ENCODE measurements around the gene TIMP4.

Gene TIMP4
- total RNA-seq, result 0 reads per million in 4 donors

DNA sequence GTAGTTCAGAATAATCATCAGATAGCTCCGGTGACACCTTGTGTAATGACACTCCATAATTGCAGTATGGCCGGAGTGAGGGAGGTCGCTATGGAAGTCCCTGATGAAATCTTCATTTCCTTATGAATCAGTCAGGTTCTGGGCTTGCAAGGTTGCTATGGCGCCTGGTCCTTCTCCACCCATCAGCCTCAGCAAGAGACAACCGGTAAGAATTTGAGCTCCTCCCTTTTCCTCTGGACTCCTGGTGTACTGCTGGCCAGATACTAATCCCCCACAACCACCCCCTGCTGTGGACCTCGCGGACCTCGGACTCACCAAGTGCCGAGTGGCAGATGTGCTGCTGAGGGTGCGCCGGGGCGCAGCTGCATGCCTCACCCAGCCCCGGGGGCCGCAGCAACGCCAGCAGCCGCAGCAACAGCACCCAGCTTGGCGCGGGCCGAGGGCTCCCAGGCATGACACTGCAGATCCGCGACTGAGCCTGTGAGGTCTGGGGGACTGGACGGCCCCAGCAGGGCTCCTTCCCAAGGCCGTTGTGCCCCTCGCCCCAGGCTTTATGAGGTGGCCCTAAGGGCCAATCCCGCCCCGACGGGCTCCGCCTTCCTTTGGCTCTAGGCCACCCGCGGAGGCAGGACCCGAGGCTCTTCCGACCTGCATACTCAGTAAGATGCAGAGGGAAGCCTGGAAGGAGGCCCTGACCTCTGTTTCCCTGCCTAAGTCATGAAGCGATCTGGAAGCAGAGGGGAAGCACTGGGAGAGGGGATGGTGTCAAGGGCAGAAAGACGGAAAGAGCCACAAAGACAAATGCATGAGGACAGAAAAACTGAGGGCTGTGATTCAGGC, at the start of gene TIMP4:
Gene TIMP4, minus strand, starts transcription at position 526 of the 840 bp plus-strand sequence. Its CDS starts 72 bp downstream, at position 454.
- DNase-seq, result no peak

DNA sequence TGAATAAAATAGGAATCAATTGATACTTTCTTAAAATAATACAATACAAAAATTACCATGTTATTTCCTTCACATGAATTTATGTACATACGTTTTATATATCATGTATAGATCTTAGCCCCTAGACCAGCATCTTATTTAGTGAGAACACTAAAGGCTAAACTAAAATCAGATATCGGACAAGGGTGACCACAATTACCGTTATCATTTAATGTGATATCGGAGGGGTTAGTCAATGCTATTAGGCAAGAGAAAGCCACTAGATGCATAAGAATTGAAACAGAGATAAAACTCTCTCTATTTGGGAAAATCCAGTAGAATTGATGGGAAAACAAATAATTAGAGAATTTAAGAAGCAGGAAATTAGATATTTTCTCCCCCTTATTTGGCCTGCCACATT, 46.5 kb upstream of the TIMP4 start:
- no peak for DNase-seq

DNA sequence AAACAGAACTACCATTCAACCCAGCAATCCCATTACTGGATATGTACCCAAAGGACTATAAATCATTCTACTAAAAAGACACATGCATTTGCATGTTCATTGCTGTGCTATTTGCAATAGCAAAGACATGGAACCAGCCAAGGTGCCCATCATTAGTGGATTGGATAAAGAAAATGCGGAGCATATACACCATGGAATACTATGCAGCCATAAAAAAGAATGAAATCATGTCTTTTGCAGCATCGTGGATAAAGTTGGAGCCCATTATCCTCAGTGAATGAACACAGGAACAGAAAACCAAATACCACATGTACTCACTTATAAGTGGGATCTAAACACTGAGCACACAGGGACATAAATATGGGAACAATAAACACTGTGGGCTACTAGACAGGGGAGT, 43.1 kb upstream of the TIMP4 start:
- no peak for DNase-seq

GRCh38 chr3:12198301-12198700, 39.6 kb upstream of the TIMP4 start:
- DNase-seq, result no peak

DNA sequence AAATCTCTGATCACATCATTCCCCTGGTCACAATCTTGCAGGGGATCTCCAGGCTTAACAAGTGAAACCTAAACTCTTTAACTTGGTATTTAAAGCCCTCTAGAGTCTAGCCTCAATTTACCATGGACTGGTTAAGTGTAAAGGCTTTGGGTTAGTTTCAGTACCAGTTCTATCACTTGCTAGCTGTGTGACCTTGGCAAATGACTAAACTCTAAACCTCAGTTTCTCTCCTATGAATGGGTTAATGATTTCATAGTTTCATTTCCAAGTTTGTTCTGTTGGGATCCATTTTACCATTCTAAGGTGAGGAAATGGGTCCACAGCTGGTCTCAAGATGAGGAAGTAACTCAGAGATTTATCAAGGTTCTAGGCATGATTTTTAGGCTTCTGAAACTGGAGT, 38.8 kb upstream of the TIMP4 start:
- DNase-seq, result peak in 1 of 5 donors; percentile 39

- DNase-seq, result no peak
Observed at GRCh38 chr3:12196684-12197083, 38.0 kb upstream of the TIMP4 start.

GRCh38 chr3:12195231-12195630, 36.5 kb upstream of the TIMP4 start:
- no peak for DNase-seq

DNA sequence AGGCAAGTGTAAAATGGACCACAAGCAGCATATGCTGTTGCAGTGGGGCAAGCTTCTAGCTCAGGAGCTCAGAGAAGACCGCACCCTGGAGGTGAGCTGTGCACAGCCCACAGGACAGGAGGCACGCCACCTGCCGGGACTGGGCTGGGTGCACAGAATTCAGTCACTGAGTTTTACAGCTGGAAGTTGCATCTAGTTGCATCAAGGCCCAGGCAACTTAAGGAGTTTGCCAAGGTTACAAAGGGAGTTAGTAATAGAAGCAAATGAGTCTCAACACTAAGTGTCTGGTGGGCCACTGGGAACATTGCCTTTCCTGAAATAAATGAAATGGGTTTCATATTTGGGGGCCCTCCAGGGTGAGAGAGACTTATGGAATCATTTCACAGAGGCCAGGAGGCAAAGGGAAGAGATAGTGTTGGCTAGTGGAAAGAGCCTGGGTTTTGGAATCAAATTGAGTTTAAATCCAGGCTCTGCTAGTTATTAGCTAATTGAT, 36.0 kb upstream of the TIMP4 start:
- DNase-seq, result peak in 1 of 5 donors; percentile 81

GRCh38 chr3:12194209-12194608, 35.5 kb upstream of the TIMP4 start:
- peak in 1 of 5 donors; percentile 84 for DNase-seq

GRCh38 chr3:12193485-12194165, 34.9 kb upstream of the TIMP4 start:
- DNase-seq, result peak in 1 of 5 donors; percentile 83

- DNase-seq, result no peak
Observed at GRCh38 chr3:12192655-12193484, 34.2 kb upstream of the TIMP4 start.

- no peak for DNase-seq
Observed at GRCh38 chr3:12192173-12192572, 33.5 kb upstream of the TIMP4 start.

DNA sequence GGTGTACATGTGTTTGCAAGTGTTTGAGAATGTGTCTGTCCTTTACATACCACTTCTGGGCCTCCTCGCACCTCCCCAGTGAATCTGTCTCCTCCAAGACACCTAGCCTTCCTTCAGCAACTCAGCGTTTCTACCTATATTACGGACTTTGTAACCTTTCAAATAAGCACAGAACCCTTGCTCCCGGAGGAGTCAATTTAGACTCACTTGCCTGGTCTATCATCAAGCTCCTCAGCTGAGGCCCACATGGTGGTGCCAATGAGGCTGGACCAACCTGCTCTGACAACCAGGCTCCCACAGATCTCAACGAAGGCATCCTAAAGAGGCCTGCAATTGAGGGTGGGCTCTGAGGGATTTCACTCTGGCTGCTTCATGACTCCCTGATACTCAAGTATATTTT, 32.8 kb upstream of the TIMP4 start:
- no peak for DNase-seq

- no peak for DNase-seq
Observed at GRCh38 chr3:12190832-12191231, 32.1 kb upstream of the TIMP4 start.

GRCh38 chr3:12190221-12190807, 31.6 kb upstream of the TIMP4 start:
- no peak for DNase-seq

GRCh38 chr3:12188681-12189287, 30.1 kb upstream of the TIMP4 start:
- no peak for DNase-seq

GRCh38 chr3:12188328-12188648, 29.6 kb upstream of the TIMP4 start:
- no peak for DNase-seq

DNA sequence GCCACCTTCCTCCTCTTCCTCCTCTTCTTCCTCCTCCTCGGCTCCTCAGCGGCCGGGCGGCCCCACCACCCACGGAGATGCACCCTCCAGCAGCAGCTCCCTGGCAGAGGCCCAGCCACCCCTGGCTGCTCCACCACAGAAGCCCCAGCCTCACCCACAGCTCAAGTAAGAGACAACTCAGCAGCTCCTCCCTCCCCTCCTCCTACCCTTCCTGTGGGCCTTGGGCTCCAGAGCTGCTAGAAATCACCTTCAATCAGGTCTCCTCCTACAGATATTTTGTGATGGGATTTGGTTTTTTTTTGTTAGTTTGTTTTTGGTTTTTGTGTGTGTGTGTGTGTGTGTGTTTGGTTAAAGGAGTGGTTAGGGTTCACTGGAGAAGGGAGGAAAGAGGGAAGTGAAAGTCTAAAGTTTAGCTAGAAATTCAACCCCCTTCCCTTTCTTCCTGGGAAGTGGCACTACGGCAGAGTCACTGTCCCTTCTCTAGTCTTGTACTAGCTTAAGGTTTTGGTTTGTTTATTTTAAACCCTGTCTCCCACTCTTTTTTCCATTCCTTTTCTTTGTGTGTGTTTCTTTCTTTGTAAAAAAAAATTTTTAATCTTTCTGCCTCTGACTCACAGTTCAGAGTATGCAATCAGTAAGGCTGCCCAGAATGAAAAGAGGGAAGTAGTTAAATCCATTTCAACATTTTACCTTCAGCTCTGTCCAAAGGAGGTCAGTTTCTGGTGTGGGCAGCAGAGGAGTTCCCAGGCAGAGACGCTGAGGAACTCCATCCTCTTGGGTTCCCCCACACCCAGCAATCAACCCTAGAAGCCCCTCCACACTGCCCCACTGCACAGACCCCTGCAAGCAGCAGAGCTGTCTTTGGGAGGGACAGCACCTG, 29.0 kb upstream of the TIMP4 start:
- DNase-seq, result peak in 1 of 5 donors; percentile 80

GRCh38 chr3:12186515-12187286, 28.0 kb upstream of the TIMP4 start:
- DNase-seq, result no peak

GRCh38 chr3:12186046-12186445, 27.3 kb upstream of the TIMP4 start:
- DNase-seq, result no peak
